ENCODE measurements around the gene PAK3. TPM values are rescaled to one million over a fixed set of nuclear protein-coding genes. Genes with fewer than 3 reads are reported as not detected.

Gene PAK3
- total RNA-seq, 1 donor from 2014 or later: 2.2 TPM

- DNase-seq (ENCODE audit: low read depth in 2 of 2): no peak
Measured at GRCh38 chrX:111260451-111260850, 164.5 kb downstream of the PAK3 start.

- no peak for DNase-seq (ENCODE audit: low read depth in 2 of 2)
Measured at GRCh38 chrX:111262086-111262485, 166.1 kb downstream of the PAK3 start.

- no peak for DNase-seq (ENCODE audit: low read depth in 2 of 2)
Measured at GRCh38 chrX:111264385-111264784, 168.4 kb downstream of the PAK3 start.

- no peak for DNase-seq (ENCODE audit: low read depth in 2 of 2)
Measured at GRCh38 chrX:111265486-111265885, 169.5 kb downstream of the PAK3 start.

GRCh38 chrX:111268506-111268905 lies 172.5 kb downstream of the PAK3 start:
- DNase-seq (ENCODE audit: low read depth in 2 of 2): no peak

GRCh38 chrX:111270339-111270738 lies 174.3 kb downstream of the PAK3 start, which contains the start of gene CAPN6:
Gene CAPN6 (minus strand): TSS chrX:111270483. CDS start chrX:111263936, 6,547 bp downstream.
- no peak for DNase-seq (ENCODE audit: low read depth in 2 of 2)

Other genes with a start within 250 kb of the PAK3 start
- gene CAPN6, start 174.3 kb downstream of the PAK3 start, total RNA-seq: not detected in 2 replicates